Measurements from ENCODE around the gene CLEC4A.
"Not testable (repeated sequence)": the region's sequence is repeated elsewhere in the genome, so short reads cannot be mapped to it uniquely, and the experiment has no call there.

The CLEC4A gene

GRCh38 chr12:8088574-8088973 is 34.8 kb upstream of the CLEC4A start:
- TF ChIP-seq CTCF (IDR thresholded peaks at IDR 0.05) = no peak
- no peaks in the 10 kb centered on the region for H3K9me3 ChIP-seq
- no peak overlapping the region for H3K27ac ChIP-seq
- H3K27me3 ChIP-seq = no peaks in the 10 kb centered on the region
- no peak overlapping the region for H3K4me3 ChIP-seq
- peaks cover 0 to 24% (median 3%) of the 10 kb centered on the region in 4 donors for H3K4me1 ChIP-seq
- DNase-seq = no peak
- intact Hi-C loops (cut with DNase I; ENCODE audit: low total_unique reads) = loop anchor here (10.0 kb wide), 1 partner anchor 146 kb away; no protein-coding TSS in a partner anchor
- peaks cover 40 to 49% (median 45%) of the 10 kb centered on the region in 3 donors for H3K36me3 ChIP-seq

GRCh38 chr12:8089277-8089676 is 34.1 kb upstream of the CLEC4A start:
- Histone ChIP-seq H3K4me1 (peaks cover 0 to 17% (median 0%) of the 10 kb centered on the region in 4 donors), H3K36me3 (peaks cover 45 to 56% (median 52%) of the 10 kb centered on the region in 3 donors)
- intact Hi-C loops (cut with DNase I; ENCODE audit: low total_unique reads) = loop anchor here (10.0 kb wide), 1 partner anchor 146 kb away; no protein-coding TSS in a partner anchor
- not testable (repeated sequence) for H3K4me3 ChIP-seq, H3K27me3 ChIP-seq, DNase-seq, H3K27ac ChIP-seq, H3K9me3 ChIP-seq

- intact Hi-C loops (cut with DNase I; ENCODE audit: low total_unique reads) = loop anchor here (10.0 kb wide), 1 partner anchor 145 kb away; no protein-coding TSS in a partner anchor
- Histone ChIP-seq H3K27me3 (no peaks in the 10 kb centered on the region), H3K9me3 (no peaks in the 10 kb centered on the region), H3K36me3 (peaks cover 50 to 60% (median 56%) of the 10 kb centered on the region in 3 donors), H3K27ac (no peak overlapping the region), H3K4me1 (peaks cover 0 to 14% (median 0%) of the 10 kb centered on the region in 4 donors), H3K4me3 (no peak overlapping the region)
- no peak for TF ChIP-seq CTCF (IDR thresholded peaks at IDR 0.05)
- no peak for DNase-seq
Measured at GRCh38 chr12:8089716-8090115, 33.7 kb upstream of the CLEC4A start.

- Histone ChIP-seq H3K4me1 (peaks cover 0 to 1% (median 0%) of the 10 kb centered on the region in 4 donors), H3K4me3 (no peak overlapping the region), H3K36me3 (peaks cover 79 to 90% (median 80%) of the 10 kb centered on the region in 3 donors), H3K27me3 (no peaks in the 10 kb centered on the region), H3K9me3 (no peaks in the 10 kb centered on the region), H3K27ac (no peak overlapping the region)
- intact Hi-C loops (cut with DNase I; ENCODE audit: low total_unique reads) = no loop called here
- DNase-seq = no peak
- no peak for TF ChIP-seq CTCF (IDR thresholded peaks at IDR 0.05)
Measured at GRCh38 chr12:8093291-8093690, 30.1 kb upstream of the CLEC4A start.

- no peaks in the 10 kb centered on the region for H3K4me1 ChIP-seq
- no peak overlapping the region for H3K27ac ChIP-seq
- H3K9me3 ChIP-seq = no peaks in the 10 kb centered on the region
- no peaks in the 10 kb centered on the region for H3K27me3 ChIP-seq
- no peak for TF ChIP-seq CTCF (IDR thresholded peaks at IDR 0.05)
- H3K36me3 ChIP-seq = peaks cover 67 to 79% (median 69%) of the 10 kb centered on the region in 3 donors
- intact Hi-C loops (cut with DNase I; ENCODE audit: low total_unique reads) = no loop called here
- H3K4me3 ChIP-seq = no peak overlapping the region
- DNase-seq = no peak
Measured at GRCh38 chr12:8096281-8096915, 27.0 kb upstream of the CLEC4A start.

GRCh38 chr12:8099235-8099634 is 24.2 kb upstream of the CLEC4A start:
- Histone ChIP-seq H3K4me1 (no peaks in the 10 kb centered on the region), H3K27ac (no peak overlapping the region), H3K9me3 (no peaks in the 10 kb centered on the region), H3K27me3 (no peaks in the 10 kb centered on the region), H3K36me3 (peaks cover 41 to 50% (median 42%) of the 10 kb centered on the region in 3 donors), H3K4me3 (no peak overlapping the region)
- no peak for DNase-seq
- intact Hi-C loops (cut with DNase I; ENCODE audit: low total_unique reads) = no loop called here
- no peak for TF ChIP-seq CTCF (IDR thresholded peaks at IDR 0.05)
